ENCODE measurements around the gene TBC1D14. TPM values are rescaled to one million over a fixed set of nuclear protein-coding genes. Genes with fewer than 3 reads are reported as not detected.

Gene TBC1D14
- total RNA-seq: 37.9 and 44.4 TPM in 2 replicates

GRCh38 chr4:6909113-6909969 is at the start of gene TBC1D14:
TSS of gene TBC1D14 (plus strand) at chr4:6909826. CDS start at chr4:6923390, 13,564 bp downstream.

DNA sequence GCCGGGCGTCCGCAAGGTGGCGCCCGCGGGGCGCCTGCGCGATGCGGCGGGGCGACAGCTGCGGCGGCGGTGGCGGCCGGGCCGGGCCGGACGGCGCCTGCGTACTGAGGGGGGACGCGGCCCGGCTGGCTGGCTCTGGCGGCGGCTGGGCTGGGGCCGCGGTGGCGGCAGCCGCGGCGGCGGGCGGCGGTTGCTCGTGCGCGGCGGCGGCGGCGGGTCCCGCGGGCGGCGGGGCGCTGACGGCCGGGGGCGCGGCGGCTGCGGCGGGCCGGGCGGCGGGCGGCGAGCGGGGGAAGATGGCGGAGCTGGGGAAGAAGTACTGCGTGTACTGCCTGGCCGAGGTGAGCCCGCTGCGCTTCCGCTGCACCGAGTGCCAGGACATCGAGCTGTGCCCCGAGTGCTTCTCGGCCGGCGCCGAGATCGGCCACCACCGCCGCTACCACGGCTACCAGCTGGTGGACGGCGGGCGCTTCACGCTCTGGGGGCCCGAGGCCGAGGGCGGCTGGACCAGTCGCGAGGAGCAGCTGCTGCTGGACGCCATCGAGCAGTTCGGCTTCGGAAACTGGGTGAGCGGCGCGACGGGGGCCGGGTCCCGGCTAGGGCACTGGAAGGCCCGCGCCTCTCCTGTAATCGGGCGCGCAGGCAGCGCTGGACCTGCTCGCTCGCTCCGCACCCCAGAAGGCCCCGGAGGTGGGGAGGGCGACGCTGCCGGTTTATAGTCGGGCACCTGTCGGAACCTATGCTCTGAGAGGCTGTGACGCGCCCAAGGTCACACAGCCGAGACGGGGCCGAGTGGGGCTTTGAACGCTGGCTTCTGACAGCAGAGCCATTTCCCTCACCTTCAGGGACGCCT is 133.9 kb downstream of the TBC1D14 start, which contains the start of gene TADA2B:
TSS of gene TADA2B (plus strand) at position 89 of the 853 bp plus-strand sequence. CDS start at position 297, 208 bp downstream.

GRCh38 chr4:7067452-7068278 is 158.0 kb downstream of the TBC1D14 start, which contains the start of gene GRPEL1:
TSS of gene GRPEL1 (minus strand) at chr4:7068064. CDS start at chr4:7068032, 32 bp downstream.

Other genes with a start within 250 kb of the TBC1D14 start
- not detected in 2 replicates for gene S100P, start 215.9 kb upstream of the TBC1D14 start, total RNA-seq
- 29.9 and 36.1 TPM in 2 replicates for gene MRFAP1L1, start 200.0 kb upstream of the TBC1D14 start, total RNA-seq
- 11.8 and 18.2 TPM in 2 replicates for gene BLOC1S4, start 193.7 kb upstream of the TBC1D14 start, total RNA-seq
- gene KIAA0232, start 127.1 kb upstream of the TBC1D14 start, total RNA-seq: 16.2 and 21.5 TPM in 2 replicates
- gene TADA2B, start 133.5 kb downstream of the TBC1D14 start, total RNA-seq: 15.2 and 16.2 TPM in 2 replicates
- gene GRPEL1, start 158.2 kb downstream of the TBC1D14 start, total RNA-seq: 25.8 and 29.5 TPM in 2 replicates

All from placental pericyte (primary cell).